SKM-1 (cell line): Measurements from ENCODE around the gene TP53INP2.
"Not testable (repeated sequence)": the region's sequence is repeated elsewhere in the genome, so short reads cannot be mapped to it uniquely, and the experiment has no call there.

Experiments used
- DNase-seq: peaks from one replicate; lab custom pipeline; 2025; ENCODE audit not compliant: unreplicated experiment; lab: John Stamatoyannopoulos, UW

Gene TP53INP2

GRCh38 chr20:34720266-34720665 lies 16.1 kb downstream of the TP53INP2 start:
- DNase-seq = no peak

- not testable (repeated sequence) for DNase-seq
Observed at GRCh38 chr20:34722560-34722959, 18.4 kb downstream of the TP53INP2 start.

DNA sequence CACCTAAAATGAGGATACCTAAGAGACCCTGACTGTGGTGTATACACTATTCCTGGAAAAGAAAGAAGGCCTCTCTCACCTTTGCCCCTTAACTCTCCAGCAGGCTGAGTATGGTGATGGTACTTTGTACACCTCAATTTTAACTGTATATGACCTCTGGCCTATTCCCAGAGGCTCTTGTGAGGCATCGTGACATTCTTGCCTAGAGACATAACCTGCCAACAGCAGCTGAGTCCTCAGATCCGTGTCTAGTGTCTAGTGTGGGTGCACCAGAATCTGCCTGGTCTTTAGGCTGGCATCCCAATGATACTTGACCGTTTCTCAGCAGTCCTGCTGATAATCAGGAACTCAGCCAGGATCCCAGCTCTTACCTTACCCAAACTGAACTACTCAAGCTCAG lies 20.0 kb downstream of the TP53INP2 start:
- no peak for DNase-seq

- no peak for DNase-seq
Observed at GRCh38 chr20:34729416-34729815, 25.3 kb downstream of the TP53INP2 start.

DNA sequence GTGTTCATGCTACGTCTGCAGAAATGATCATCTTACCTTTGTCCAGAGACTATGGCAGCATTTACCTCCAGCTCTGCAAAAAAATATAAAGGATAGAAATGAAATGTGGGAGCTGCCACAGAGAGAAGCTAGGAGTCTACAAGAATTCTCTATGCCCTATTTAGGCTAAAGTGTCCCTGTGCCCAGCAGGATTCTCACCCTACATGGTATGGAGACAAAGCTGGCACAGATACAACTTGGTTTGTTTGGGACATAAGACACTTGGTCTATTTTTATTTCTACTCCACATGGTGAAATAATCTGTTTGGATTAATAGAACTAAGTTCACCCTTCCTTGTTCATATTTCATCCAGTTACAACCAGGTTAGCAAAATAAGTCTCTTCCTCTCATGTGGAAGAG lies 28.4 kb downstream of the TP53INP2 start:
- DNase-seq = no peak

DNA sequence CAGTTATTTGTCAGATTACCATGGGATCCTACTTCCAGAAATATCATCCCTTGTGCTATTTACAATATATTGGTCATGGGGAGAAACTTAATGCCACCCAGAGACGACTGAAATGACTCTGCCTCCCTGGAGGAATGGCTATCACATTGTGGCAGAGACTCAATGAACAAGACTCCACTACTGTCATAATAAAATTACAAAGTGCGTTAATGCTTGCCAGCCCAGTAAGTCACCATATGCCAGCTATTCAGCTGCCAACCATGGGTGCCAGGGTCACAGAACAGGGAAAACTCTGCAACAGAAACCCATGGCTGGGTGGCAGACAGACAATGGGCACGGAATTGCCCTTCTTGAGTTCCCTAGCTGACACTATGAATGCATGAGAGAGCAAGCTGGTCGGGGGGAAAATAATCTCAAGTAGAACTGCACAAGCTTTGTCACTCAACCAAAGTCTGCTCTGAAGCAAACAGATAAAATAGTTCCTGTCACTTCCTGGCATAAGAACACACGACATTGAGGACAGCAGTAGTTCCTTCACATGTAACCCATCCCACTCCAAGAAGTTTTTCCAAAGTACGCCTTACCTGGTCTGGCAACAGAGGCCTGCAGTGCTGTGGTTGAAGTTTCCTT lies 32.1 kb downstream of the TP53INP2 start:
- DNase-seq = no peak

DNA sequence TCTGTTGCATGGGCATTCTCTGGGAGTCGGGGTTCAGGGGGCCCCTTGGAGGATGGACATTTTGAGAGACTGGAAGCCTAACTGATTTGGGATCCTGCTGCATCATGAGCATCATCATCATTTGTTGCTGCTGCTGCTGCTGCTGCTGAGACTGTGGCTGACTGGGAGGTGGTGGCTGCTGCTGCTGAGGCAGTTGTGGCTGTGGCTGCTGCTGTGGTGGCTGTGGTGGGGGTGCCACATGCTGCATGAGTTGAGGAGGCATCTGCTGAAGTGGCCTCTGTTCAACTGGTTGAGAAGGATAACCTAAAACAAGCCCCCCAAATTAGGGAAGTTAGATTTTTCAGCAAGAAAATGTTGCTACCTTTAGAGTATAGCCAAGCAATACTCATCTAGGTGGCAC lies 38.9 kb downstream of the TP53INP2 start:
- DNase-seq = no peak

DNA sequence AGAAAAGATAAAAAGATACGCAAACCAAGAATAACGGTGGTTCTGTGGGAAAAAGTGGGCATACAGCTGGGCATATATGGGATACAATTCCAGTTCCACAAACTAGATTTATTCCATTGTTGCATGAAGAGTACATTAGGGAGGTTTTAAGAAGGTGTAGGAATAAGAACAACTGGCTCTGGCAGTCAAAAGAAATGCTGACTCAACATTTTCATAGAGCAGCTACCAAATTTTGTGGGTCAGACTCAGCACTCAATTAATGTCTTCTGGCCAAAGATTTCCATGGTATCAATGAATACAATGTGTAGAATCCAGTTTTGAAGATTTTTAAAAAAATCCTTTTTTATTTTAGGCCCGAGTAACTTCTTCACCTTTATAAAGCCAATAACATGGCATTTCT lies 40.2 kb downstream of the TP53INP2 start:
- no peak for DNase-seq

DNA sequence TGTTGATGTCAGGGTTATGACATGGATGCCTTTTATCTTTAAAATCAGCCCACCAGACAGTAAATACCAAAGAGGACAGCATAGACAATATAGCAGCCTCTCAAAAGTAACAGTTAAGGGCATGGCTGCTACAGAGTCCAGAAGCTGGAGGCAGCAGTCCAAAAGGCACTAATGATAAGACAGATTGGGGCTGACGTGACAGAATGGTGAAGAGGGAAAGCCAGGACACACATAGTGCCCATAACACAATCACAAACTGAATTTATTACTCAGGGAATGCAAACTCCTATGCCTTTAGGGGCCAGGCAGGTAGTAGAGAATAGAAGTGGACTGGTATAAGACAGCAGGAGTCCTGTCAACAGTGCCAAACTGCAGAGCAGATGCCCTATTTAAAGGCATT lies 40.7 kb downstream of the TP53INP2 start:
- DNase-seq = no peak

DNA sequence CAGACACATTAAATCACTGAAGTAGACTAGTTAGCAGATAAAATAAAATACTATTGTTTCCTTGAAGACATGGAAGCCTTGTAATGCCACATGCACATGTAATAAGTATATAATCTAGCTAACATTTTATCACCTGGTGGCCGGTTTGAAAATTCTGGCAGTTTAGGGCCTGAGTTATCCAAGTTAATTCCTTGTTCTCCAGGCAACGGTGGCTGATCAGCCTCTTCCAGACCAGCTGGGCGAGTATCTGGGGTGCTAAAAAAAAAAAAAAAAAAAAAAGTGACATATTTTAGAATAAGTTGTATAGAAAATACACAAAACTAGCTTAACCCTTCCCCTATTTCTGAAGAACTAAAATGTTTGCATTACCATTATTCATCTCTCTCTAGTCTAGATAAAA lies 42.5 kb downstream of the TP53INP2 start:
- DNase-seq = no peak

DNA sequence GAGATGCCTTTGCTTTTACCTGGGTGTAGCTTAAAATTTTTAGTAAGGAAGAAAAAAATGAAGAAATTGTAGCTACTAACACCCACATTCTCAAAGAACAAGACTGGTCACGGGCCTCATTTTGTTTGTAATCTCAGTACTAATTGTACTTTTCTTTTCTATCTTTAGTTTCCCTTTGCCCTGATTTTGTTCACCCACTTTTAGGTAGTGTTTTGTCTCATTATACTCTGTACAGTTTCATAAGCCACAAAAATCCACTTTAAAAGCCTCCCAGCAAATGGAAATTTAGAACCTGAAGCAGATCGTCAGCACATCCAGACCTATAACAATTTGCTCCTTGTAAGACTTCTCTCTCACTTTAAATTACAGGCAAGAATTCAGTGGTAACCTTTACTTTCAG lies 43.3 kb downstream of the TP53INP2 start:
- DNase-seq = no peak

GRCh38 chr20:34748709-34749108 lies 44.6 kb downstream of the TP53INP2 start:
- DNase-seq = no peak

DNA sequence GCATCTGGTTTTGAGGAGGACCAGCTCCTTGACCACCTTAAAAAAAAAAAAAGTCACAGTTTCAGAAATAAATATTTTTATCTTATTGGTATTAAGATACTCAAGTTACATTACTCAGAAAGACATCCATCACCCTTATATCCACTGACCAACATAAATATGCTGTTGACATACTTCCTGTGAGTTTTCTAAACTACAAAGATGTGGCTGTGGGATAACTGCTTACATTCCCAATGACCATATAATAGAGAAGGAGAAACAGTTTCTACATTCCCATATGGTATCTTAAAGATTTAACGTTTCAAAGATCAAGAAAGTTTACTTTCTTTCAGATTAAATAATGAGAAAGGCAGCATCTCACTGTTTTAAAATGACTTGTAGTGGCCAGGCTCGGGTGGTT lies 46.3 kb downstream of the TP53INP2 start:
- no peak for DNase-seq

GRCh38 chr20:34751453-34751852 lies 47.3 kb downstream of the TP53INP2 start:
- DNase-seq = no peak

DNA sequence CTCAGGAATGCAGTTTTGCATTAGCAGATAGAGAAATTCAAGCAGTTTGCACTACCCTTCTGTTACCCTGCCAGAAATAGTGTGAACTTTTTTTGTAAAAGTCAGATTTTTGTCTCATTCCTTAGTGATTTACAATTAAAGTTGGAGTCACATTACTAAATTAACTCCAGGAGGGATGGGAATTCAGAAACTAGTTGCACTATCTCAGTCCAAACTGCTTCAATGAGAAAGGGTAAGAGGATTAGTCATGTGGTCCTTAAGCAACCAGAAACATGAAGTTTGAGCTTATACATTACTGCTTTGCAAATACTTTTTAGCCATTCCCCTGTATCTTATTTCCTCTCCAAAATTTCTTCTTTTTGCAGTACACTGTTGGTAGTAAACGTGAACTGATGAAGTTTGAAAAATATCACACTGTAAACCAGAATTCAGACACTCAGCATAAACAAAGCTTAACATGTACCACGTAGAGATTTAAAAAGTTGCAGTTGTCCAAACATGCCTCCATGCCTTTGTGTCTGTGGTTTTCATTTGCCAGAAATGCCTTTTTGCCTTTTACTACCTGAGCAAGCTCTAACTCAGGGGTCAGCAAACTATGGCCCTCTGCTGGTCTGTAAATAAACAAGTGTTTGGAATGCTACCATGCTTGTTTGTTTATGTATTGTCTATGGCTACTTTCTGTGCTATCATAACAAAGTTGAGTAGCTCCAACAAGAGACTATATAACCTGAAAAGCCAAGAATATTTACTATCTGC lies 49.7 kb downstream of the TP53INP2 start:
- DNase-seq = no peak

GRCh38 chr20:34754611-34755010 lies 50.5 kb downstream of the TP53INP2 start:
- DNase-seq = no peak

DNA sequence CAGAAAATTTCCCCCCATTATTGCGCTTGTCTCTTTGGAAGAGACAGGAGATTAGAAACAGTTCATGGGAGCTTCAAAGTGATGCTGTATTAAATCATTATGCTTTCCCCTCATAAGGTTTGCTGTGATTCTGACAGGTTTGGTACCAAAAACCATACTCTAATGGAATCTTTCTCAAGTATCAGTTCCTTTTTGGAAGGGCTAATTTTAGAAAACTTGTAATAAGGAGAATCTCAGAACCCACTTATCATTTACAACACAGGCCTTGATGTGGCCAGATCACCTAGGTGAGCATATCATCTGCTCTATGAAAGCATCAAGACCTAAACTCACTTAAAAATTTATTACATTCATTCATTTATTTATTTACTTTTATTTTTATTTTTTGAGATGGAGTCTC lies 51.2 kb downstream of the TP53INP2 start:
- DNase-seq = no peak

GRCh38 chr20:34762031-34762555 lies 57.9 kb downstream of the TP53INP2 start:
- DNase-seq = no peak
